C4-2B (cell line): ENCODE results near the gene PKN3.

Experiments used
- CTCF ChIP-seq: fragments of 450-650 bp; conservative IDR thresholded peaks from 2 replicates; pipeline ENCODE4 v1.5.1; 2017; ENCODE audit warnings: mild to moderate bottlenecking
- ZFX ChIP-seq: fragments of 450-650 bp; IDR thresholded peaks from 2 replicates; pipeline ENCODE4 v1.6.1; 2017

DNA sequence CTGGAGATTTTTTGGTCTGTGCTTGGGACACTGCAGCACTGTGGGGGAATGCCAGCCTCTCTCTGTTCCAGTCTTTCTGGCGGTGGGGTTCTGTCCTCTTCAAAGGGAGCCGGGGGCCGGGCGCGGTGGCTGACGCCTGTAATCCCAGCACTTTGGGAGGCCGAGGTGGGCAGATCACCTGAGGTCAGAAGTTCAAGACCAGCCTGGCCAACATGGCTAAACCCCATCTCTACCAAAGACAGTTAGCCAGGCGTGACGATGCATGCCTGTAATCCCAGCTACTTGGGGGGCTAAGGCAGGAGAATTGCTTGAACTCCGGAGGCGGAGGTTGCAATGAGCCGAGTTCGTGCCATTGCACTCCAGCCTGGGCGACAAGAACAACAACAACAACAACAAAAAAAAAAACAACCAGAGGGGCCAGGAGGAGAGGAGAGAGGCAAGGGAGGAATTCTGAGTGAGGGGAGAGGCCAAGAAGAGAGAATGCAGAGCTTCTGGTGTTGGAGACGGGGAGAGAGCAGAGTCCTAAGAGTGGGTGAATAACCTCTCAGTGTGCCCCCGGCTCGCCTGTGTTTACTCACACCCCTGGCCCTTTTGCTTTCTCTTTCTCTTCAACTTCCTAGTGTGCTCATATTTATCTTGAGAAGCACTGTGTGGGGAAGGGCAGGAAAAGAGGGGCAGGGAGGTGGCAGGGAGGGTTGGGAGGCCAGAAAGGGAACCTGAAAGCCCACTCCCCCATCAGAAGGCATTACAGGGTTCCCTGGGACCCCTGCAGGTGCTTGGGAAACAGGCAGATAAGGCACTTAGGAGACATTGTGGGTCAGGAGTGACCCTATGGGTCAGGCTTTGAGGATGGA is 16.4 kb upstream of the PKN3 start:
- TF ChIP-seq CTCF (no peak), ZFX (no peak)
